Measurements from ENCODE around the gene GATB.

The GATB gene

DNA sequence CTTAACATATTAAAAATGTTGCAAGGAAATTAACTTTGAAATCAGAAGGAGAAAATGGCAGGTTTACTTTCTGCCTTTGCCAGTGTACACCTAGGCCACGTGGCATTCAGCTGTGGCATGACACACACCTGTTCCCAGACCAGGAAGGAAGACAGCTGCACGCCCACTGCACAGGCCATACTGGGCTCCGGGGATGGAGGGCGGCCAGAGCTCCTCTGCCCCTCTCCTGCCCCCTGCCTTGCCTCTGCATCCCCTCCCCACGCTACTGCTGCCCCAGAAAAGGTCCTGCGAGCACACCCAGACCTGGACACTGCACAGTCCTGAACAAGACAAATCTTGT, 68.4 kb downstream of the GATB start:
- no peak for DNase-seq

DNA sequence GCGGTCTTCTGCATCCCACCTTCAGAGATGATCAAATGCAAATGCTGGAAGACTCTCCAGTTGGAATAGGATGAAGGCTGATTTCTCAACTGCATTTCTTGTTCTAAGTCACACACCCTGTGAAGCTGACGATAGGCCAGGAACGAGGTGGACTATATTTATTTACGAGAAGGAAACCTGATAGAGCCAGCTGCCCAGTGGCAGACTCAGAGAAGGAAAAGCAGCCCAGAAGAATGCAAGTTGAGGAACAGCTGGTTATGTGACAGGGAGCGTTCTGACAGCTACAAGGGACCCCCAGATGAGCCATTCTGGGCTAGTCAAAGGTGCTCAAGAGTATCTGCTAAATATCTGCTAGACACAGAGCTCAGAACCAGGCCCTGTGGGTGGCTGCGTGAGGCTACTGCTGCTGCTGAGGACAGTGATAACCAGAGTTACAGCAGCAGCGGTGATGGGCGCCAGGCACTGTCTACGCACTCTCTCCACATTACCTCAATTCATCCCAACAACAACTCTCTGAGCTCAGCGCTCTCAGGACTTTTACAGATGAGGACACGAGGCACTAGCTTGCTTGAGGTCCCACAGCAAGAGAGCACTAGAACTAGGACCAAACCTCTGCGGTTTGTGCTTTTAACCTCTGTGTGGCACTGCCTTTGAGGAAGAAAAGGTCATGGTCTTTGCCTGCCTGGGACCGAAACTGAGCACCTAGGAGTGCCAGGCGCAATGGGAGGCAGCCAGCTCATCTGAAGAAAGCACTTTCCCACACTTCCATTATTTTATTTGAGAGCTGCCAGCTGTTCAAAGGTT, 69.0 kb downstream of the GATB start:
- no peak for DNase-seq

- DNase-seq: no peak
These were observed 69.9 kb downstream of the GATB start for GRCh38 chr4:151690876-151691275.

GRCh38 chr4:151690164-151690870, 70.5 kb downstream of the GATB start:
- DNase-seq: no peak

GRCh38 chr4:151689211-151689991, 71.4 kb downstream of the GATB start:
- no peak for DNase-seq

- DNase-seq: no peak
These were observed 72.1 kb downstream of the GATB start for GRCh38 chr4:151688785-151689043.

DNA sequence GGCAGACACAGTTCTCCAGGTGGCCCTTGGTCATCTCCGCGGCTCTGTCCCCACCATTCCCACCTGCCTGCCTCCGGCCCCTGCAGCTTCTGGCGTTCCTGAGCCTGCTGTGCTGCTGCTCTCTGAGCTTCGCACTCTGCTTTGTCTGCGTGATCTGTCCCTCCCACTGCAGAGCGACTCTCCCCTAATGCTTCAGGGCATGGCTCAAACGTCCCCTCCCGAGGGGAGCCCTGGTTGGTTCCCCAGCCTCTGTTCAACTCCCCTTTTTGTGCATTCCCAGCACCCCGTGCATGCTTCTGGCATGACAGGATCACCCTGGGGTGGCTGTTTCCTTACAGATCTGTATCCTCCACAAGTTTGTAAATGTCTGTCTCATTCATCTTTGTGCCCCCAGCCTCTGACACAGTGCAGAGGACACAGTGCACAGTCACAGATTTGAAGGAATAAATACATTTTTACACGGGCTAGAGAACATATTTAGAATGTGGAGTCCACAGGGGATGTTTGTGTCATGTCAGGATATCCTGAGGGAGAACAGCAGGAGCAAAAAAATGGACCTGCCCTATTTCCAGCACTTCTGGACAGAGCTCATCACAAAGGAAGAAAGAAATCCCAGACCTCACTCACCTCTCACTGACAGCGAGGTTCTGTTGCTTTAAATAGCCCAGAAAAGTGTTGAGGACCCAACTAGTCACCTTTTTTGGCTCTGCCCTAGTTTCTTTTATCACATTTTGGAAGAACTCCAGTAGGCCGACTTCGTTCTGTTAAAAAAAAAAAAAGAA, 72.6 kb downstream of the GATB start:
- no peak for DNase-seq

- no peak for DNase-seq
These were observed 73.7 kb downstream of the GATB start for GRCh38 chr4:151687021-151687640.

DNA sequence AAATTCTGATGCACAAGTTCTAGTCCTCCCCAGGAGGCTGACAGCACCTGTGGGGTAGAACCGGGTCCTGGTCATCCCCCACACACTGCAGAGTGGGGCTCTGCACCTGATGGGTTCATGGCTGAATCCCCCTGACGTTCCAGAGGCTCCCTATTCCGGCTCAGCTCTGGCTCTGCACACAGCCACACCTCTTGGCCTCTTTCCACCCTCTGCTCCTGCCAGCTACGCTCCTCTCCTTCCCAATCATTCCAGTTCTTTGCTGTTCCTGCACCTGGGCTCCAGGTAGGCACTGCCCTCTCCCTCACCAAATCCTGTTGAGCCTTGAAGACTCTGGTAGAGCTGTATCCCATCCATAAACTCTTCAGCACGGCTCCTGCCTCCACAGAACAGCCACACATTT, 75.5 kb downstream of the GATB start:
- DNase-seq: no peak

DNA sequence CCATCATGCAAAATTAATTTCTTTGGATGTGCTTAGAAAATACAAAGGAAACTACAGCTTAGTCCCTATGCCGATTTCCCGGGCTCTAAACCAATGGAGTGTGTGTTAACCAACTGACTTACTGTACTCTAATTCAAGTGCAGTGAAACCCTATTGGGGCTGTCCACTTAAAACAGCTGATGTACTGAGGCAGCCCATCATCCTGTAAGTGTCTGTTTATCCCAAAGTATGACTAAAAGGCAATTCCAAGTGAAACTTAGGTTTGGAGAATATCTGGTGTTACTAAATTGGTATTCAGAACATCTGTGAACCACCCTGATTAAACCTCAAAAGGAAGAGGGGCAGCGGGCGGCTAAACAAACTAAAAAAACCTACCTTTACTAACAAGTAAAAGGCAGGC, 79.7 kb downstream of the GATB start:
- no peak for DNase-seq

GRCh38 chr4:151679231-151679630, 81.6 kb downstream of the GATB start:
- DNase-seq: no peak

- DNase-seq: peak; percentile 82 to 86
These were observed 82.5 kb downstream of the GATB start for GRCh38 chr4:151678048-151678872.

- no peak for DNase-seq
These were observed 83.6 kb downstream of the GATB start for GRCh38 chr4:151677193-151677592.

GRCh38 chr4:151676301-151676700, 84.5 kb downstream of the GATB start:
- DNase-seq: no peak

DNA sequence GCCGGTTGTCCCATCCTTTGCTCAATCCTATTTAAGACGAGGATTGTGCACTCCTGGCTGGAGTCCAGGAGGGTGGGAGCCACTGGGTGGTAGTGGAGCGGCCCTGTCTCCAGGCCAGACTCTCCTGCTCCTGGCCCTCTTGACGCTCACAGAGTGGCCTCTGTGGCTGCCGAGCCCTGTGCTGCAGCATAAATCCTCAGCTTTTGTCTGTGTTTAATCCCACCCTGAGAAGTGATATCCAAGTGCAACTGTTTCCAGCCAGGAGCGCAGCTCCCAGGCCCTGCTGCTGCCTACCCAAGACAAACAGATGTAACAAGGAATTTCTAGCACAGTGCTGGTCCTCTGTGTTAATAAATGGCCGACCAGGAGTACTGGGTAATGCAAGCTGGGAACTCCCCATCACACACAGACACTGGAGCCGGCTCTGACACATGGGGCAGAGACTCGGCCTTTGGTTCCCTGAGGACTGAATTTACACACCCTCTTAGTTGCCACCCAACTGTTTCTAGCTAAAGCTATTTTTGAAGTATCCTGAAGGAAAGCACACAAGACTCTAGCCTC, 85.3 kb downstream of the GATB start:
- no peak for DNase-seq

DNA sequence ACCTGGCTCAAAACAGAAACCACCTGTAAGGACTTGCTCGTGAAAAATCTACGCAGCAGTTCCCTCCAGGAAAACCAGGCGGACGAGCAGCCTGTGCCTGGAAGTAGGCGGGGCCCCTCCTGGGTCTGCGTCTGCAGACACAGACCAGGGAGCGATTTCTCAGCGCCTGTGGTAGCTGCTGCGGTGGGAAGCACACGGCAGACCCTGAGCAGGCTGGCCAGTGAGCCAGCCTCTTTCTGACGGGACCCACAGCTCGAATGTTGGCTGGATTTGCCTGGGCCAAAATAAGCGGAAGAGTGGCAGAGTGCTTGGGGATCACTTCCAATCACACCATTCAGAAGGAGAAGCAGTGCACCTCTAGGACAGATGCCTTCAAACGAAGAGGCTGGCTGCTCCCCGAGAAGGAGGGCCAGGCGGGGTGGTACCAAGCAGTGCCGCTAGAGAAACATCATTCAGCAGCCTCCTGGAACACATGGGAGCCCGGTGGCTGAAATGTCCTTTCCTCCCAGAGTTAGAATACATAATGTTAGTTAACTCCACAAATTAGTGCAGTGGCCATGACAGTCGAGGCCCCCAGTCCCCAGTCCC, 85.9 kb downstream of the GATB start:
- peak; percentile 18 to 83 for DNase-seq

- DNase-seq: no peak
These were observed 86.8 kb downstream of the GATB start for GRCh38 chr4:151673908-151674520.

DNA sequence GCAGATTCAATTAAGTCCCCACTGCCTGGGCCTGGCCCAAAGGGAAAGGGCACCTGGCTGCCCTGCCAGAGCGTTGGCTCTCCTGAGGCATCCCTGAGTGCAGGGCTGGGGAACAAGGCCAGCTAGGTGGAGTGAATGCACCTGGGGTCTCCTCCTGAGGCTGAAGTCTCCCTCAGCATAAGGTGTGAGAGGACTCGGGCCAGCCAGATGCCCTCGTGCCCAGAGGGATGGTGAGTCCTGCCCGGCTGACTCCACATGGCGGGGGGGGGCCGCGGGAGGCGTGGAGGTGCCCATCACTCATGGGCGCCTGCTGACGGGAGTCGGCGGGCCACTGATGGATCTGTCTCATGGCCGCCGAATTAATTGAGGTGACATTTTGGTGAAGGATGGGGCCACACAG, 87.8 kb downstream of the GATB start:
- DNase-seq: no peak

- DNase-seq: no peak
These were observed 89.2 kb downstream of the GATB start for GRCh38 chr4:151671541-151672059.

GRCh38 chr4:151670843-151671242, 90.0 kb downstream of the GATB start:
- no peak for DNase-seq

Data from NCI-H526 (cell line).